Neuronal stem cell (in vitro differentiated cells): Measurements from ENCODE around the gene TH.

ENCODE experiments used
- DNase-seq: peaks from one replicate; pipeline ENCODE4 v3.0.0-alpha.2; 2013; ENCODE audit warnings: low spot score
- H2AFZ ChIP-seq: one replicate; pipeline ENCODE4 v1.6.1; 2013; ENCODE audit warnings: mild to moderate bottlenecking, low read length, inconsistent platforms
- H2AK5ac ChIP-seq: 2 replicates; pipeline ENCODE4 v1.6.1; 2013; ENCODE audit warnings: low read depth, mild to moderate bottlenecking, inconsistent platforms, low read length, moderate library complexity, mixed read lengths
- H2BK120ac ChIP-seq: 2 replicates; pipeline ENCODE4 v1.6.1; 2013; ENCODE audit warnings: low read depth, mild to moderate bottlenecking, inconsistent platforms, low read length, moderate library complexity, mixed read lengths
- H2BK12ac ChIP-seq: one replicate; pipeline ENCODE4 v1.6.1; 2013; ENCODE audit warnings: low read length, inconsistent platforms
- H2BK15ac ChIP-seq: 2 replicates; pipeline ENCODE4 v1.6.1; 2013; ENCODE audit warnings: mild to moderate bottlenecking, low read length, inconsistent platforms, mixed read lengths
- H2BK5ac ChIP-seq: one replicate; pipeline ENCODE4 v1.6.1; 2013; ENCODE audit warnings: inconsistent platforms, mild to moderate bottlenecking, low read length, moderate library complexity
- H3K14ac ChIP-seq: one replicate; pipeline ENCODE4 v1.6.1; 2013; ENCODE audit warnings: low read length, inconsistent platforms
- H3K18ac ChIP-seq: 2 replicates; pipeline ENCODE4 v1.6.1; 2013; ENCODE audit warnings: low read length, inconsistent platforms
- H3K23ac ChIP-seq: 2 replicates; pipeline ENCODE4 v1.6.1; 2013; ENCODE audit warnings: low read depth, mild to moderate bottlenecking, mixed read lengths, low read length, inconsistent platforms; ENCODE audit not compliant: poor library complexity
- H3K27ac ChIP-seq: replicated peaks from 3 replicates; pipeline ENCODE4 v1.5.1; 2013; ENCODE audit warnings: low read length, inconsistent platforms
- H3K27me3 ChIP-seq, 3 experiments: 2 replicates each; pipeline ENCODE4 v1.6.1; 2013; ENCODE audit warnings: low read length in 3 of 3, mild to moderate bottlenecking in 2 of 3, inconsistent platforms in 1 of 3, low read depth in 1 of 3, mixed read lengths in 1 of 3, moderate library complexity in 1 of 3; ENCODE audit not compliant: control insufficient read depth in 3 of 3, insufficient read depth in 3 of 3
- H3K36me3 ChIP-seq, 2 donors: replicated peaks in 1 of 2; 2 replicates each; pipeline ENCODE4 v1.6.1; 2013; ENCODE audit warnings: low read length in 2 of 2; ENCODE audit not compliant: control insufficient read depth in 2 of 2, insufficient read depth in 2 of 2
- H3K4ac ChIP-seq: 2 replicates; pipeline ENCODE4 v1.6.1; 2013; ENCODE audit warnings: inconsistent platforms, mild to moderate bottlenecking, low read length, moderate library complexity
- H3K4me1 ChIP-seq, 2 donors: 1 replicate in 1 of 2; 2 replicates in 1 of 2; pipeline ENCODE4 v1.6.1; 2013; ENCODE audit warnings: low read length in 2 of 2, low read depth in 1 of 2; ENCODE audit not compliant: control insufficient read depth in 2 of 2, insufficient read depth in 1 of 2
- H3K4me2 ChIP-seq: one replicate; pipeline ENCODE4 v1.6.1; 2013; ENCODE audit warnings: mild to moderate bottlenecking, low read length, inconsistent platforms; ENCODE audit not compliant: insufficient read depth, poor library complexity, severe bottlenecking
- H3K4me3 ChIP-seq, 2 donors: 2 replicates each; pipeline ENCODE4 v1.5.1; 2013; ENCODE audit warnings: low read length in 2 of 2, mild to moderate bottlenecking in 2 of 2, inconsistent platforms in 1 of 2, moderate library complexity in 1 of 2
- H3K79me1 ChIP-seq: one replicate; pipeline ENCODE4 v1.6.1; 2013; ENCODE audit warnings: low read depth, mild to moderate bottlenecking, inconsistent platforms, low read length, moderate library complexity
- H3K9ac ChIP-seq: one replicate; pipeline ENCODE4 v1.6.1; 2013; ENCODE audit warnings: mild to moderate bottlenecking, low read depth, low read length, inconsistent platforms; ENCODE audit not compliant: poor library complexity
- H3K9me3 ChIP-seq, 2 donors: replicated peaks in 1 of 2; 2 replicates each; pipeline versions ENCODE3 to v1.6.1; 2013; ENCODE audit warnings: low read length in 2 of 2, mild to moderate bottlenecking in 2 of 2, inconsistent platforms in 1 of 2, low read depth in 1 of 2, mixed read lengths in 1 of 2, moderate library complexity in 1 of 2; ENCODE audit not compliant: control insufficient read depth in 2 of 2, insufficient read depth in 1 of 2
- H4K8ac ChIP-seq: one replicate; pipeline ENCODE4 v1.6.1; 2013; ENCODE audit warnings: low read depth, mild to moderate bottlenecking, inconsistent platforms, low read length, moderate library complexity
- H4K91ac ChIP-seq: one replicate; pipeline ENCODE4 v1.6.1; 2013; ENCODE audit warnings: low read length, low read depth, mild to moderate bottlenecking, inconsistent platforms; ENCODE audit not compliant: poor library complexity
- WGBS, 2 donors: extraction: QIAGEN DNeasy Blood & Tissue Kit; methylation state at CpG; one replicate each; pipeline ENCODE4 v1.1.7; 2013; ENCODE audit warnings: missing lambda C conversion rate in 2 of 2, mixed read lengths in 1 of 2; ENCODE audit not compliant: insufficient read length in 2 of 2, insufficient replicate concordance in 1 of 2; ENCODE audit errors: extremely low coverage in 2 of 2; 5-methylcytosine and 5-hydroxymethylcytosine counted together

Gene TH

GRCh38 chr11:2137202-2138067 is 34.2 kb downstream of the TH start:
- Histone ChIP-seq H3K36me3 (no peaks in the 10 kb centered on the region), H3K4me3 (peak overlapping the region in 1 of 2 donors; percentile 72), H3K14ac (peak overlapping the region; percentile 98), H3K18ac (peak overlapping the region; percentile 97), H2BK5ac (no peak overlapping the region), H2BK15ac (peak overlapping the region; percentile 98), H3K4me2 (peak overlapping the region; percentile 89), H2BK12ac (no peak overlapping the region), H3K4me1 (peaks cover 4 to 5% of the 10 kb centered on the region in 2 donors), H2BK120ac (peak overlapping the region; percentile 41), H3K79me1 (peaks cover 2% of the 10 kb centered on the region), H3K27ac (no peak overlapping the region), H3K4ac (no peak overlapping the region), H3K9me3 (peaks cover 0 to 2% of the 10 kb centered on the region in 2 donors), H4K91ac (no peak overlapping the region), H2AK5ac (peak overlapping the region; percentile 93), H3K23ac (peak overlapping the region; percentile 68), H2AFZ (peak overlapping the region; percentile 77), H3K9ac (peak overlapping the region; percentile 72), H3K27me3 (peaks cover 25 to 86% (median 86%) of the 10 kb centered on the region in 3 experiments), H4K8ac (no peak overlapping the region)
- no CpG with 5 or more reads among the region's 50 CpGs for WGBS, 2 donors
- peak; percentile 80 for DNase-seq

- peaks cover 0 to 3% of the 10 kb centered on the region in 2 donors for H3K9me3 ChIP-seq
- peaks cover 20 to 84% (median 81%) of the 10 kb centered on the region in 3 experiments for H3K27me3 ChIP-seq
- no CpG with 5 or more reads among the region's 8 CpGs for WGBS, 2 donors
- H2BK5ac ChIP-seq, result no peak overlapping the region
- peaks cover 4 to 5% of the 10 kb centered on the region in 2 donors for H3K4me1 ChIP-seq
- H3K4me2 ChIP-seq, result peak overlapping the region; percentile 89
- peaks cover 2% of the 10 kb centered on the region for H3K79me1 ChIP-seq
- H4K91ac ChIP-seq, result no peak overlapping the region
- peak overlapping the region; percentile 41 for H2BK120ac ChIP-seq
- no peaks in the 10 kb centered on the region for H3K36me3 ChIP-seq
- H3K14ac ChIP-seq, result peak overlapping the region; percentile 98
- H2BK15ac ChIP-seq, result peak overlapping the region; percentile 98
- H2AFZ ChIP-seq, result peak overlapping the region; percentile 77
- H2AK5ac ChIP-seq, result peak overlapping the region; percentile 93
- peak overlapping the region; percentile 68 for H3K23ac ChIP-seq
- H3K4me3 ChIP-seq, result peak overlapping the region in 1 of 2 donors; percentile 72
- peak overlapping the region; percentile 41 for H2BK12ac ChIP-seq
- H3K18ac ChIP-seq, result peak overlapping the region; percentile 93
- no peak overlapping the region for H3K4ac ChIP-seq
- no peak overlapping the region for H4K8ac ChIP-seq
- H3K9ac ChIP-seq, result peak overlapping the region; percentile 72
- no peak overlapping the region for H3K27ac ChIP-seq
- no peak for DNase-seq
Measured at GRCh38 chr11:2136952-2137201, 34.7 kb downstream of the TH start.

GRCh38 chr11:2136209-2136951 is 35.2 kb downstream of the TH start:
- Histone ChIP-seq H3K27me3 (peaks cover 17 to 84% (median 81%) of the 10 kb centered on the region in 3 experiments), H3K18ac (peak overlapping the region; percentile 93), H3K4me3 (no peak overlapping the region), H2BK5ac (no peak overlapping the region), H4K8ac (no peak overlapping the region), H3K23ac (peak overlapping the region; percentile 20), H3K4me1 (peaks cover 4 to 7% of the 10 kb centered on the region in 2 donors), H3K9me3 (peaks cover 0 to 8% of the 10 kb centered on the region in 2 donors), H3K27ac (no peak overlapping the region), H3K79me1 (peaks cover 2% of the 10 kb centered on the region), H3K4ac (no peak overlapping the region), H3K36me3 (no peaks in the 10 kb centered on the region), H2AFZ (peak overlapping the region; percentile 77), H3K9ac (peak overlapping the region; percentile 72), H2BK12ac (peak overlapping the region; percentile 41), H3K4me2 (peak overlapping the region; percentile 89), H2BK120ac (peak overlapping the region; percentile 41), H2AK5ac (peak overlapping the region; percentile 93), H4K91ac (no peak overlapping the region), H2BK15ac (peak overlapping the region; percentile 98), H3K14ac (peak overlapping the region; percentile 98)
- no peak for DNase-seq
- no CpG with 5 or more reads among the region's 24 CpGs for WGBS, 2 donors
